ENCODE measurements around the gene KATNAL2.

DNA sequence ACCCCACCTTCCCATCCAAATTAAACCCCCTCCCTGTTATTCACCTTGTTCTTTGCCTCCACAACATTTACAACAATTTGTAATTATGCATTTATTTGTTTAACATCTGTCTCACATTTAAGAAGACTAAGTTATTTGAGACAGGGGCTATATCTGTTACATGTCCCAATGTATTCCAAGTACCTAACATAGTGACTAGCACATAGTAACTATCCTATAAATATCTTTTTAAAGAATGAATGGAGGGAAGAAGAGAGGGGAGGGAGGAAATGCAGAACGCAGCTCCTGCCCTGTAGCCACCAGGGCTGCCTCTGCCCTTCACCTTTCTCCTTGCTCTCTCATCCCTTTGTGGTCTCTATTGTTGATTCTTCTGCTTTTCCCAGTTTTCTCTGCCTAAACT, 192.3 kb downstream of the KATNAL2 start:
- TF ChIP-seq TEAD4 (CRISPR knock-in tag; IDR thresholded peaks at IDR 0.05) = no peak
- TF ChIP-seq, protein P1, sequence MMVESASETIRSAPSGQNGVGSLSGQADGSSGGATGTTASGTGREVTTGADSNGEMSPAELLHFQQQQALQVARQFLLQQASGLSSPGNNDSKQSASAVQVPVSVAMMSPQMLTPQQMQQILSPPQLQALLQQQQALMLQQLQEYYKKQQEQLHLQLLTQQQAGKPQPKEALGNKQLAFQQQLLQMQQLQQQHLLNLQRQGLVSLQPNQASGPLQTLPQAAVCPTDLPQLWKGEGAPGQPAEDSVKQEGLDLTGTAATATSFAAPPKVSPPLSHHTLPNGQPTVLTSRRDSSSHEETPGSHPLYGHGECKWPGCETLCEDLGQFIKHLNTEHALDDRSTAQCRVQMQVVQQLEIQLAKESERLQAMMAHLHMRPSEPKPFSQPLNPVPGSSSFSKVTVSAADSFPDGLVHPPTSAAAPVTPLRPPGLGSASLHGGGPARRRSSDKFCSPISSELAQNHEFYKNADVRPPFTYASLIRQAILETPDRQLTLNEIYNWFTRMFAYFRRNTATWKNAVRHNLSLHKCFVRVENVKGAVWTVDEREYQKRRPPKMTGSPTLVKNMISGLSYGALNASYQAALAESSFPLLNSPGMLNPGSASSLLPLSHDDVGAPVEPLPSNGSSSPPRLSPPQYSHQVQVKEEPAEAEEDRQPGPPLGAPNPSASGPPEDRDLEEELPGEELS (CRISPR knock-in tag; IDR thresholded peaks at IDR 0.05) = no peak
- TF ChIP-seq, protein P2, sequence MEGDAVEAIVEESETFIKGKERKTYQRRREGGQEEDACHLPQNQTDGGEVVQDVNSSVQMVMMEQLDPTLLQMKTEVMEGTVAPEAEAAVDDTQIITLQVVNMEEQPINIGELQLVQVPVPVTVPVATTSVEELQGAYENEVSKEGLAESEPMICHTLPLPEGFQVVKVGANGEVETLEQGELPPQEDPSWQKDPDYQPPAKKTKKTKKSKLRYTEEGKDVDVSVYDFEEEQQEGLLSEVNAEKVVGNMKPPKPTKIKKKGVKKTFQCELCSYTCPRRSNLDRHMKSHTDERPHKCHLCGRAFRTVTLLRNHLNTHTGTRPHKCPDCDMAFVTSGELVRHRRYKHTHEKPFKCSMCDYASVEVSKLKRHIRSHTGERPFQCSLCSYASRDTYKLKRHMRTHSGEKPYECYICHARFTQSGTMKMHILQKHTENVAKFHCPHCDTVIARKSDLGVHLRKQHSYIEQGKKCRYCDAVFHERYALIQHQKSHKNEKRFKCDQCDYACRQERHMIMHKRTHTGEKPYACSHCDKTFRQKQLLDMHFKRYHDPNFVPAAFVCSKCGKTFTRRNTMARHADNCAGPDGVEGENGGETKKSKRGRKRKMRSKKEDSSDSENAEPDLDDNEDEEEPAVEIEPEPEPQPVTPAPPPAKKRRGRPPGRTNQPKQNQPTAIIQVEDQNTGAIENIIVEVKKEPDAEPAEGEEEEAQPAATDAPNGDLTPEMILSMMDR (IDR thresholded peaks at IDR 0.05) = no peak
- no peak for TF ChIP-seq EMX1 (CRISPR knock-in tag; IDR thresholded peaks at IDR 0.05)

All from WTC11 (cell line).